ENCODE results near the gene CACNA1I.

CACNA1I gene

DNA sequence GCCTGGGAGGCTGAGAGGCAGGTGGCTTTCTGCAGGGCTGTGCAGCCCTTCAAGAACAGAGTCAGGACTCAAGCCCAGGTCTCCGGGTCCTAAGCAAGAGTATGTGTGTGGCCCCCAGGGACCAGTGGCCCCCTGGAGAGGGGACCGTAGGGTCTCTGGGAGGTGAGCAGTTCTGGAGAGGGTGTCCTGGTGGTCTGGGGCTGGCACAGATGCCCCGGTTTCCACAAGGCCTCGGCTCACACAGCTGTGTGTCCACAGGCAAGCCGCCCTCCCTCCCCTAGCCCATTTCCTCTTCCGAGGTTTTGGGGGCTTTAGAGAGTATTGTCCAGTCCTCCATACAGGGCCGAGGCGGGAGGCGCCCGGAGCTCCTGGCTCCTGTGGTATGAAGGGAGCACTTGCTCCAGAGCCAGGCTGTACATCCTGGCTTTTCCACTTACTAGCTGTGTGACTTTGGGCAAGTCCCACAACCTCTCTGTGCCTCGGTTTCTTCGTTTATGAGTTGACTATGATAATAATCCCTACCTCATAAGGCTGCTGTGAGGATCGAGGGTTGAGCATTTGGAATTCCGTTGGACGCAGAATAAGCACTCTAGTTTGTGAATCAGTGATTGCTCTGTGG, 34.6 kb upstream of the CACNA1I start:
- DNase-seq (ENCODE audit: low read depth in 2 of 2): no peak

DNA sequence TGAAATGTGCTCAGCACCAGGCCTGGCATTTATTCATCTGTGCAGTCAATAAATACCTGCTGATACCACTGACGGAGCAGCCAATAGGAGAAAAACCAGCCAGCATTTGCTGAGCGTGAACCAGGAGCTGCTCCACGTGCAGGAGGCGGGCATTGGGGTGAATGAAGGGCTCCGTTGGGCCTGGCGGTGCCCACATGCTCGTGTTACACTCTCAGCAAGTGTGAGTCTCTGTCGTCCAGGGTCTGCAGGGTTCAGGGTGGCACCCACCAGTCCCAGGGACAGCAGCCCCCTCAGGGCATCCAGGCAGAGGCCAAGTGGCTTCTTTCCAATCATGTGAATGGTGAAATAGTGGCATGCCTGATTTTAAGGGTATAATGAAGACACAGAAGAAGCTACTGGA, 33.8 kb upstream of the CACNA1I start:
- DNase-seq (ENCODE audit: low read depth in 2 of 2): no peak

DNA sequence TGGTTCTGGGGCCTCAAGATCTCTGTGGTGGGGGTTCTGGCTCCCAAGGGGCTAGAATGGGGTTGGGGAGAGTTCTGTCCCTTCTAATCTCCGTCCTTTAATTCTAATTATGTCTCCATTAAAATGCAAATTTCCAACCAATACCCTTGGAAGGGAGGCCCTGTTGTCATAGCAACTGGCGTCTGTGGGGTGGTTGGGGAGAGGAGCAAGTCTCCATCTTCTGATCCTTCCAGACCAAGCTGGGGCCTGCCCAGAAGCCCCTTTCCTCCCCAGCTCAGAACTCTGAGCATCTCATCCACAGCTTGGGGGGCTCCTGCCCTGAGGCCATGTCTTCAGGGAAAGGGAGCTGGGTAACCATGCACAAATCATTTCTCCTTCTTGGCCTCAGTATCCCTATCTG, 32.6 kb upstream of the CACNA1I start:
- no peak for DNase-seq (ENCODE audit: low read depth in 2 of 2)

DNA sequence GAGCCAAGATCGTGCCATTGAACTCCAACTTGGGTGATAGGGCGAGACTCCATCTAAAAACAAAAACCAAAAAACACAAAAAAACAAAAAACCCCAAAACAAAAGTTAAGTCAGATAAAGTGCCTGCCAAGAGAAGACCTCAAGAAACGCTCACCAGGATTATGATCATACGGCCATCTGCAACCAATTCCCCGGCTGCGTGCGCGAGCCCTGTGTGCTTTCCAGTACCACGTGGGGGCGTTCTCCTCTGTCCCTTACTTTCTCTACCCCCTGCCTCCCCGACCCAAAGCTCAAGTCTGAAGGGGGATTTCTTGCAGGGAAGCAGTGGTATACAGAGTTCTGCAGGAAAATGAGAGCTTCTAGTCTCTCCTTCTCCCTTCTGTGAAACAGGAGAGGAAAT, 27.5 kb upstream of the CACNA1I start:
- no peak for DNase-seq (ENCODE audit: low read depth in 2 of 2)

DNA sequence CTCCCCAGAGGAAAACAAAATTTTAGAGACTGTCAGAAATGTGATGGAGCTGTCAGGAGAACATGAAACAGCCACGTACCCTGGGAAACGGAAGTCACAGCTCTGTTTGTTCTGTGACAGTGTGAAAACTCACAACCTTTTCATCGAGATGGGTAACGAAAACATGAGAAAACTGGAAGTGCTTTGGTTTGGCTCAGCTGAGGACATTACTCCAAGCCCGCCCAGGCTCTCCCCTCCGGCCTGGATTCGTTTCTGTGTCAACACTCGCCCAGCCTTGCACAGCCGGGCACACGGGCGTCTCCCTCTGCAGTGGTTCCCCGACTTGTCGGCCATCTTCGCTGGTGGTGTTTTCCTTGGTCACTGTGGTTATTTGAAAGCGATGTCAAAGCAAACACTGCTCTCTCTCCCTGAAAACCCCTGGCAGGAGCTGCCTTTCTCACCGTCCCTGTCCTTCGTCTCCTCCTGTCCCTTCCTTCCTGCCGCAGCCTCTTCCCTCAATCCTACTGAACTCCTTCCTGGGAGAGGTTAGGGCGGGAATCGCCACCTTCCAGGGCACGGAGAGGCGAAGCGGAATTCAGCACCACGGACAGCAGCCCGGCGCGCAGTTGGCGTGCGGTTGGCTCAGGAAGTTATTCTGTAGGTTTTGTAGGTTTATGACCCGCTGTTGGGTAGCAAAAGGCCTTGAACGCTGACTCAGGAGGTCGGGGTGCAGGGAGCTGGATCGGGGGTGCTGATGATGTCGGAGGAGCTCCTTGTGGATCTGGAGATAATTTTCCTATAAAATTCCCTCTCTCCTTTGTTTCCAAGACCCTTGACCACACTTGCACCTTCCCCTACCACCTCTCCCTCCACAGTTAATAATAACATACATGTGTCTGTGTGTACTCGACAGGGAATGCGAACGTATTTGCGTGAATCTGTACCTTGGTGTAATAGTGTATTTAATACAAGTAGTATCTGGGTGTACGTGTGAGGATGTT, 24.9 kb upstream of the CACNA1I start:
- peak in 1 of 2 donors; percentile 61 for DNase-seq (ENCODE audit: low read depth in 2 of 2)

DNA sequence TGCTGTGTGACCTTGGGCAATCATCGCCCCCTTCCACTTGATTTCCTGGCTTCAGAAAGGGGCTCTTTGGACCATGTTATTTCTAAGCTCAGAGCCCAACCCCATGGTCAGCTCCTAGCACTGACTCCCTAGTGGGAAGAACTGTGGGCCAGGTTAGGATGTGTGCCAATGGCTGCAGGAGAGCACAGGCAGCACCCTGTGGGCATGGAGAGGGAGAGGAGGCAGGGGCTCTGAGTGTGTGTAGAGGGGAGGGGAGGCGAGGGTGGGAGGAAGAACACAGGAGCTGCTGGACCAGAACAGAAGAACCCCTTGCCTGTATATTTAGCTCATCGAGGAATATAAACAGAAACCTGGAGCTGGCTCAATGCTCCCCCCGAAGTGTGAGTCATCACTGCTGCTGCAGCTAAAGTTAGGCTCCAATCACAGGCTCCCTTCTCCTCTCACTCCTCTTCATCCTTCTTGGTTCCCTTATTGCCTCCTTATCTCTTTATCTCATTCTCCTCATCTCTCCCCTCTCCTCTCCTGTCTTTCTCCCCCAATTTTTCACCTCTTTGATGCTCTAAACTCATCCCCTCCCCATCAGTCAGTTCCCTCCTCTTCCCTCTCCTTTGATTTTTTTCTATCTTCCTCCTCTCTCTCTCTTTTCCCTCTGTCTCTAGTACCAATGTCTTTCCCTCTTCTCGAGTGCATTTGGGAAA, 23.5 kb upstream of the CACNA1I start:
- no peak for DNase-seq (ENCODE audit: low read depth in 2 of 2)

DNA sequence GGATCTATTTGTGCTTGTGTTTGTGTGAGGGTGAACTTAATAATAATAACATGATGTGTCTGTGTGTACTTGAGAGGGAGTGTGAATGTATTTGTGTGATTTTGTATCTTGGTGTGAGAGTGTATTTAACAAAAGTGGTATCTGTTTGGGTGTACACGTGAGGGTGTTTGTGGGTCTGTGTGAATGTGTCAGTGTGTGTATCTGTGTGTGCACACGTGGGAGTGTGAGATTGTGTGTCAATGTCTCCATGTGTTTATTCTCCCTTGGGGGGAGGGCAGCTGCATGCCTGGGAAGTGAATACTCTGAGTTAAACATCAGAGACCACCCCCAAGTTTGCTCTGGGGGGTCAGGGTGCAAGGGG, 23.0 kb upstream of the CACNA1I start:
- no peak for DNase-seq (ENCODE audit: low read depth in 2 of 2)

DNA sequence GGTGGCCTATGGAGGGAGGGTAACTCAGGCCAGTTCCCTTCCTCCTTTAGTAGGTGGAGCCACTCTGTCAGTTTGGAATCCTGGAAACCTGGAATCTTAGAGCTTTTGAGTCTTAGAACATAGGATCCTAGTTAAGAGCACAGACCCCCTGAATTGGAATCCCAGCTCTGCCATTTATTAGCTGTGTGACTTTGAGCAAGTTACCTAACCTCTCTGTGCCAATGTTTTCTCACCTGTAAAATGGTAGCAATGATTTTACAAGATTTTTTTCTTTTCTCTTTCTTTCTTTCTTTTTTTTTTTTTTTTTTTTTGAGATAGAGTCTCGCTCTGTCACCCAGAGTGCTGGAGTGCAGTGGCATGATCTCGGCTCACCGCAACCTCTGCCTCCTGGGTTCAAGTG, 17.1 kb upstream of the CACNA1I start:
- DNase-seq (ENCODE audit: low read depth in 2 of 2): no peak

DNA sequence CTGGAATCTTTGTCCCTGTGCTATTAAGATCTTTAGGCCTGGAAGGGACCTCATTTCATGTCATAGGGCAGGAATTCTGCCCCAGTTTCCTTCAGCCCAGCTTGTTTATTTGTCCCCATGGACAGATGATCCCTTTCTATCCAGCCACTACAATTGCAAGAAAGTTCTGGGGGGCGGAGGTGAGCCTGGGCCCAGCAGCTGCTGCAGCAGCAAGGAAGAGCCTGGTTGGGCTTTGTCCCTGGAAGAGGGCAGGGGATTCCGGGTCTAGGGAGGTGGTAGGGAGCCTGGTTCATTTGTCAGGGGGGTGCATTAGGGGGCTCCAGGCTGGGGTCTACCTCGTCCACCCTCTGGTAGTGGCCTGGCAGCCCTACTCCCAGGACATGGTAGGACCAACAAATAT, 16.4 kb upstream of the CACNA1I start:
- no peak for DNase-seq (ENCODE audit: low read depth in 2 of 2)

DNA sequence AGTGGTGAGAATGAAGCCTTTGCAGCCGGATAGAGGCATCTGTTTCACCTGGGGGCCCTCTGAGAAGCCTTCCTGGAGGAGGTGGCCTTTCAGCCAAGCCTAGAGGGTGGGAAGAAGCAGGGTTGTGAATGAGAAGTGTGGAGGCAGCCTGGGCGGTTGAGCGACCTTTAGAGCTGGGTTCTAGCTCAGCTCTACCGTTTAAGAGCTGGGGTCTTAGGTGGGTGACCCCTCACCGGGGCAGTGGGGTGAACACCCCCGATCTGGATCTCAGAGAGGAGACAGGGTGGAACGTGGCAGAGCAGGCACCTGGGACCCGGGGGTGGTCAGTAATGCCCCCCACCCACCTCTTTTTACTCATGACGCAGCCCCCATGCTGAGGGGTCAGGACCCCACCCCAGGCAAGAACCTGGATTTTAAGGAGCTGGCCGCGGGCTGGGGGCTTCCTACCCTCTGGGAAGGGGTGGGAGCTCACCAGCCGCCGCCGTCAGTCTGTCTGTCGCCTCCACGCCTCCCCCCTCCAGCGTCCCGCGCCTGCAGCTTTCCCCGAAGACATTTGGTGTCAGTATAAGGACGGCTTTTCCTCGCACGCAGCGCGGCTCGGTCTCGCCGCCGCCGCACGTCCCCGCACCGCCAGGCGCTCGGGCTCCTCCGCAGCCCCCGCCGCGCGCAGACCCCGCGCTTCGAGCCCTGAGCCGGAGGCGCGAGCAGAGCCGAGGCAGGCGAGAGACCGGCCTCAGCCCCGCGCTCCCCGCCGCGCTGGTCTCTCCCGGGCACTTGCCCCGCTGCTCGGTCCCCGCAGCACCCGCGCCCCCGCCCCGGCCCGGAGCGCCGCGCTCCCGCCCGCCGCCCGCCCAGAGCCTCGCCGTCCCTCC, 13.3 kb upstream of the CACNA1I start:
- DNase-seq (ENCODE audit: low read depth in 2 of 2): no peak

DNA sequence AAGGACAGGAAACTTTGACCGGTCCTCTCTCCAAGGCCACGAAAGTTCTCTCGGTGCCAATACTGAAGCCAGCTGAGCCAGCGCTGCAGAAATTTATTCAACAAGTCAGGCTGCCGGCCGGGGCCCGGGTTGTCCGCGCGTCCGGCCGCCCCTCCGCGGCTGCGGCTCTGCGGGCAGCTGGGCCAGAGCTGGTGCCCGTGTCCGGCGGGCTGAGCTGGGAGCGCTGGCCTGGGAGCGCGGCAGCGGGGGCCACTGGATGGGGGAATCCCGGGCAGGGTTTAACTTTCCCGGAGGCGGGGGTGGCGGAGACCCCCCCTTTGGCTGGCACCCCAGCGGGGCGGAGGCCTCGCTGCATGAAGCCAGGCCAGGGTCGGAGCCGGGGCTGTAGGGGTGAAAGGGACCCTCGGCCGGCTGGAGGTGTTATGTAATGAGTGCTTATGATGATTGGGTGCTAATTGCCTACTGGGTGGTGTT, 12.3 kb upstream of the CACNA1I start:
- no peak for DNase-seq (ENCODE audit: low read depth in 2 of 2)

DNA sequence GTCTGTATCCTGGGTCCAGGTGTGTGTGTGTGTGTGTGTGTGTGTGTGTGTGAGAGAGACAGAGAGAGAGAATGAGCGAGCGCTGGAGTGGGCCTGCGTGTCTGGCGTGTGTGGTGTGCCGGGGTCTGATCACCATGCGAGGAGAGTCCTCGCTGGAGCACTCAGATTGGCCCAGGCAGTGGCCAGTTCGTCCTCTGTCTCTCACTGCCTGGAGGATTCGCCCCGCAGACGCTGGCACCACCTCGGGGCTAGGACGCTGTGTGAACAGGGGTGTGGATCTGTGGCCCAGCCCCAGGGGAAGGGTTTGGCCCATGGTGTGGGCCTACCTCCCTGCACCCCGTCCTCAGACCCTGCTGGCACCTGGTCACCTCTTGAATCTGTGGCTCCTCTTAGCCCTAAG, 11.6 kb upstream of the CACNA1I start:
- DNase-seq (ENCODE audit: low read depth in 2 of 2): no peak

DNA sequence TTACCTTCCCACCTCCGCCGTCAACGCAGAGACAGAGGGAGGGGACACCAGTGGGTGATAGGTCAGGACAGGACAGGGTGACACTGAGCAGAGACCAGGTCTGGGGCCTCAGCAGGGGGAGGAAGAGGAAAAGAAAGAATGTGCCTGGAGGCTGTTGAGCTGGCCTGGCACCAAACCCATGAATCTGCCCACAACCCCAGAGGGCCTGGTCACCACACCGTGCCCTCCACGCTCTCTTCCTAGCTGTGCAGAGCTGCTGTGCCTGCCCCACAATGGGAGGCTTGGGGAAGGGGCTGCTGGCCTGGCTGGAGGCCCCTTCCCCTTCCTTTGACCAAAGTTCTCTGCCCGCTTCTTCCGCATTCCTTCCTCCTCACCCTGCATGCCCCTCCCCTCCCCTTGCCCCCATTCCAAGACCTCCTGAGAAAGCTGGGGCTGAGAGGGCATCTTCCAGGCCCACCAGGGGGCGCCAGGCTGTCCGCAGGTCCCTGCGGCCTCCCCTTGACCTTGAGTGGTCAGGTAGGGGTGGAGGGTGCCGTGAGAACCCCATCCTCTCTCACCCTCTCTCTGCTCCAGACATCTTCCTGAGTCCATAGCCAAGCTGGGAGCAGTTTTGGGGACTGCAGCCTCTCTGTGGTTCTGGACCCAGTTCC, 11.0 kb upstream of the CACNA1I start:
- no peak for DNase-seq (ENCODE audit: low read depth in 2 of 2)

DNA sequence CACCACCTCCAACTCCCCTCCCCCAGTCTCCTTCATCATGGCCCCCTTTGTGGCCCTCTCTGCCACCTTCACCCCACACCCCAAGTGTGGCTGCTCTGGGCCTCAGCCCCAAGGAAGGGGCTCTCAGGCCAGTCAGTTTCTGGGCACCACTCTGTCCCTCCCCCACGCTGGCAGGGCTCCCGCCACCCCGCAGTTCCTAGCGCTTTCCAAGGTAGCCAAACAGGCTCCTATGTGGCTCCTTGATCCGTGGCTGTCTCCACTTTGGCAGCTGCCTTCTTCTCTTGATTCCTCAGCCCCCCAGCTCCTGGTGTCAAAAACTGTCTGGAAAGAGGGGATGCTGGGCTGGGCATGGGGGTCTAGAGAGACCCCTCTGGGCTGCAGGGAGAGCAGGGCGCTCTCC, 10.4 kb upstream of the CACNA1I start:
- DNase-seq (ENCODE audit: low read depth in 2 of 2): no peak

DNA sequence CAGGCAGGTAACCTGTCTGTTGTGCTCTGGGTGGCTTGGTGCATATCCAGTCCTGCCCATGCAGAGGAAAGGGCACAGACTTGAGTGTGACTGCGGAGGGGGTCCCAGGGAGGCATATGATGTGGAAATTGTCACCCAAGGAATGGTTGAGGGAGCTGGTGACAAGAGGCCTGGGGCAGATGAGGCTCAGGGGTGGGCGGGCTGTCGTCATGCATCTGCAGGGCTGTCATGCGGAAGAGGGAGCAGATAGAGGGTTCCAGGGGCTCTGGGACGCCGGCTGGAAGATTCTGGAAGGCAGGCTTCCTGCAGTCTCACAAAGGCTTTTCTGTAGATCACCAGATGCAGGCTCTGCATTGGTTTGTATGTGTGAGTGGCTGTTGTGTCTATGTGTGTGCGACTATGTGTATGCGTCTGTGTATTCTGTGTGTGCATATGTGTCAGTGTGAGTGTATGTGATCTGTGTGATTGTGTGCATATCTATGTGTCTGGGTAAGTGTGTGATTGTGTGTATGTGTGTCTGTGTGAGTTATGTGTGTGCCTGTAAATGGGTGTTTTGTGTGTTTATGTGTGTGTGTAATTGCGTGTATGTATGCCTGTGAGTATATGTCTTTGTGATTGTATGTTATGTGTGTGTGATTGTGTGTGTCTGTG, 7.6 kb upstream of the CACNA1I start:
- no peak for DNase-seq (ENCODE audit: low read depth in 2 of 2)

DNA sequence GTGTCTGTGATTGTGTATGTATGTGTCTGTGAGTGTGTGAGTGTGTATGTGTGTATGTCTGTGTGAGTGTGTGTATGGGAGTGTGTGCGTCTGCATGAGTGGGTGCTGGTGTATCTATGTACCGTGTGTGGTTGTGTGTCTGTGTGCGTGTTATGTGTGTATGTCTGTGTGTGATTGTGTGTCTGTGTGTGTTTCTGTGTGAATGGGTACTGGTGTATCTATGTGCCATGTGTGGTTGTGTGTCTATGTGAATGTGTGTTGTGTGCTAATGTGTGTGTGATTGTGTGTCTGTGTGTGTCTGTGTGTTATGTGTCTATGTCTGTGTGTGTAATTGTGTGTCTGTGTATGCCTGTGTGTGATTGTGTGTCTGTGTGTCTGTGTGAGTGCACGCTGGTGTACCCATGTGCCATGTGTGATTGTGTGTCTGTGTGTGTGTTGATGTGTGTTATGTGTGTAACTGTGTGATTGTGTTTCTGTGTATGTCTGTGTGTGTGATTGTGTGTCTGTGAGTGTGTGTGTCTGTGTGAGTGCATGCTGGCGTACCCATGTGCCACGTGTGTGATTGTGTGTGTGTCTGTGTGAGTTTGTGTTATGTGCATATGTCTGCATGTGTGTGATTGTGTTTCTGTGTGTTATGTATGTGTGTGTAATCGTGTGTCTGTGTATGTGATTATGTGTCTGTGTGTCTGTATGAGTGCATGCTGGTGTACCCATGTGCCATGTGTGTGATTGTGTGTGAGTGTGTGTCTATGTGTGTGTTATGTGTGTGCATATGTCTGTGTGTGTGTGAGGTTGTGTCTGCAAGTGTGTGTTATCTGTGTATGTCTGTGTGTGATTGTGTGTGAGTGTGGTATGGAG, 6.8 kb upstream of the CACNA1I start:
- DNase-seq (ENCODE audit: low read depth in 2 of 2): no peak

DNA sequence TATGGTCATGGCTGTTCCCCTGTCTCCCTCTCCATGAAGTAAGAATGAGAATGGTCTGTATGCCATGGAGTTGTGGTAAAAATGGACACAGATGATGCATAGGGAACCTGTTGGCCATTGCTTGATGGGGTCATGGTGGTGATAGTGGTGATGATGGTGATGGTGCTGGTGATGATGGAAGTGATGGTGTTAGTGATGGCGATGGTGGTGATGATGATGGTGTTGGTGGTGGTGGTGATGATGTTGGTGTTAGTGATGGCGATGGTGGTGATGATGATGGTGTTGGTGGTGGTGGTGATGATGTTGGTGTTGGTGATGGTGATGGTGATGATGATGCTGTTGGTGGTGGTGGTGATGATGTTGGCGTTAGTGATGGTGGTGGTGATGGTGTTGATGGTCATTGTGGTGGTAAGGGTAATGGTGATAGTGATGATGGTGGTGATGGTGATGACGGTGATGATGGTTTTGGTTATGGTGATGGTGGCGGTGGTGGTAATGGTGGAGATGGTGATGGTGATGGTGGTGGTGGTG, 5.1 kb upstream of the CACNA1I start:
- no peak for DNase-seq (ENCODE audit: low read depth in 2 of 2)

DNA sequence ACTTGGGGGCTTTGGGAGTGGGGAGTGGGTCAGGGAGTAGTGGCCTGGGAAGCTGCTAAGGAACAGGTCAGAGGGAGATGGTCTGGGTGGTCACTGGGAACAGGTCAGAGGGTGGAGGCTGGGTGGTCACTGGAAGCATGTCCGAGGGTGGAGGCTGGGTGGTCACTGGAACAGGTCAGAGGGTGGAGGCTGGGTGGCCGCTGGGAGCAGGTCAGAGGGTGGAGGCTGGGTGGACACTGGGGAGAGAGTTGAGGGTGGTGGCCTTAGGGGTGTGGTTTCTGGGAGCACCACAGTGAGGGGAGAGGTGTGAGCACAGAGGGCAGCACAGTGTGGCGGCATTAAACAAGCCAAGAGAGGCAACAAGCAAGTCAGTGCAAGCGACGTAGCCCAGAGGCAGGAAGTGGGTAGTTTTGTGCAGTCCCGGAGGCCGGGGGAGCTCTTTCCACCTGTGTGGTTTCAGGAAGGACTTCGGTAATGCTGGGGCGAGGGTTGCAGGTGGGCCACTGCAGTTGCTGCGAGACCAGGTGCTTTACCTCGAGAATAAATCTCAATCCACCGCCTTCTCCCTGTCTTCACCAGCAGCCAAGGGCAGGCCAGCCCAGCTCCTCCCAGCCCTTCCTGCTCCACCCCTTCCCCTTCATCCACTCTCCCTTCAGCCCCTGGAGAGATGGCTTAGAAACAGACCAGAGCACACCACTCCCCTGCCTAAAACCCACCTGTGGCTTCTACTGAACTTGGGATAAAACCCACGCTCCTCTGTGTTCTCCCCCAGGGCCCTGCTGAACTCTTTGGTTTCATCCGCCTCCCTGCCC, 3.2 kb upstream of the CACNA1I start:
- DNase-seq (ENCODE audit: low read depth in 2 of 2): no peak
